GM18508 (cell line): ENCODE results near the gene NLGN1.

ENCODE experiments used
- ATAC-seq: cut with Tn5 transposase; IDR thresholded peaks from one replicate; pipeline ENCODE4 v1.9.1; 2021; ENCODE audit warnings: moderate number of reproducible peaks; ENCODE audit not compliant: insufficient read depth, unreplicated experiment

Gene NLGN1

DNA sequence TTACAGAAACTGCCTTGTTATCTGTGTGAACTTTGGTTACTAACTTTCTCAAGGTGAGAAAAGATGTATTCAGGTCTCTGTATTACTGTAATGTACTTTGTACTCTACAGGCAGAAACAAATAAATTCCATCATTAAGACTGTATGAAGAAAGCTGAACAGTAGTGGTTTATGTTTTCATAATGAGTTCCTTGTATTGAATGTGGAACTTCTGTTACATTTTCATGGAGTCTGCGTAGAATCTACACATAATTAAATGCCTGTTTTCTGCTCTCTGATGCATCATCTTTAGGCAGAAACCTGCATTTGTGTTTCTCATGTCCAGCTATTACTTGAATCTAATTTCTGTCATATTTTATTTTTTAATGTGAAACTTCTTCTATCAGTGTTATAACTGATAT lies 302.8 kb downstream of the NLGN1 start:
- ATAC-seq: no peak

GRCh38 chr3:173702561-173702960 lies 305.0 kb downstream of the NLGN1 start:
- ATAC-seq: no peak

DNA sequence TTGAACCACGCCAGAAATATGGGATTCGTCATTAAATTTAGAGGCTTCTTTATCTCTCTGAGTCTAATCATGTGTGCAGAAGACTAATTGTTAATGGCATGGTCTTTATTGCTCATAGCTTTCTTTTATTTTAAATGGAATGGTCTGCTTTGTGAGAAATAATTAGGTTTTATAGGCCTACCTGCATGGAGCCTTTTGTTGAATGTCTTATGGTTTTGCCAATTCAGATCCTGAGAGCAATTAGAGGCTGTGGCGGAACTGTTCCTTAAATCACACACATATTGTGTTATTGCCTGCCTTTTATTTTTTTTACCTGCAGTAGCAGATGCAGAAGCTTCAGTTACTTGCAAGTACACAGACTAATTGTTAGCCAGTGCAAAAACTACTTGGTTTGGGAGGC lies 306.2 kb downstream of the NLGN1 start:
- ATAC-seq: no peak

DNA sequence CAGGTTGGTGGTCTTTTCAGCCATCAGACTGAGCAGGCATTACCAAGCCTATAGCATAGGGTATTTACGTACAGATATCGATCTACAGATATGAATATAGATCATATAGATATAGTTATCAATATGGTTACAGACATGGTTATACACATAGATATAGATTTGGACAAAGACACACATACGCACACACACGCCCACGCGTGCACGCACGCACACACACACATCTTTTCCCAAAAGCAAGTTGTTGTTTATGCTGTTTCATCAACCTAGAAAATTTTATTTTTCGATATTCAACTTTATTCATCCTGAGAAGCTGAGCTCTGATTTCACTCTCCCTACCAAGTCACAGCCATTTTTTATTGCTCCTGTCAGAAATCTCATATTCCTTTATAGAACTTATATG lies 309.1 kb downstream of the NLGN1 start:
- no peak for ATAC-seq

DNA sequence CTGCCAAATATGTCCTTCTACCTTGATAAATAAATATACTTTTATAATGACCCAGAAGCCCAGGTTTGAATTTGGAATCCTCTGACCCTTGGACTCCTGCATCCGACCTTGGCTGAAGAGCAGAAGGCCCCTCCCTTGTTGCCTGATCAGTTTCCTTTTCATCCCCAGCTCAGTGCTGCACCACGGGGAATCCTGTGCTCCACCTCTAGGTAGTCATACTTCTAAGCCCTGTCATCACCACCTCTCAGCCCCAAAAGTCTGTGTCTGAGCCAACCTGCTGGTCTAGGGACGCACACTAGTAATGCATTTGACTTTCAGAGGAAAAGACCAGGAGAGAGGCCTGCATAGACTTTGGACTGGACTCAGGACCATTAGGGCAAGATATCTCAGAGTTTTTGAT lies 310.6 kb downstream of the NLGN1 start:
- no peak for ATAC-seq

DNA sequence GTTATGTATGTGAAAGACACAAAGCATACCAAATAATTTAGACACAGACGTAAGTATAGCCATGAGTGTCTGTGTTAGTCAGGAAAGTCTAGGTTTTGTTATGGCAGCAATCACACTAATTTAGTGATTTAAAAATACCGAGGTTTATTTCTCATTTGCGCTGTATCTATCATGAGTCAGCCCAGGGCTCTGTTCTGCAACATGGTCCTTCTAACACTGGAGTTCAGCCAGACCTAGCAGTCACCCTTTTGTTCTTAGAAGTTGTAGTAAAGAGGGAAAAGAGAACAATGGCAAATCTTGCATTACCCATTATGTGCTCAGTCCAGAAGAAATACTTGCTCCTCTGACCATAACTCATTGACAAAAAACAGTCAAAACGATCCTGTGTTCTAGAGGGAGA lies 311.5 kb downstream of the NLGN1 start:
- ATAC-seq: no peak

GRCh38 chr3:173711619-173712018 lies 314.1 kb downstream of the NLGN1 start:
- ATAC-seq: no peak

DNA sequence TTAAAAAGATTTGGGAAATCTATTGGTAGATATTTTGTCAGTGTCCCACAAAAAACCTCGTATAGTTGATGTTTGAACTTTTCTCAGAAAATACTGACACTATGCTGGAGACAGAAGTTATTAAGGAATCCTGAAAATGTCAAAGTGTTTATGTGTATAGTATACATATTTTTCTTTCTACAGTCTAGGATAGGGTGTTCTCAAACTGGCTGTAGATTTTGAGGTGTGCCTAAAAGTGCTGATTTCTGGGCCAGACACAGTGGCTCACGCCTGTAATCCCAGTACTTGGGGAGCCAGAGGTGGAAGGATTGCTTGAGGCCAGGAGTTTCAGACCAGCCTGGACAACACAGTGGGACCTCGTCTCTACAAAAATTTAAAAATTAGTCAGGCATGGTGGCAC lies 322.0 kb downstream of the NLGN1 start:
- no peak for ATAC-seq

DNA sequence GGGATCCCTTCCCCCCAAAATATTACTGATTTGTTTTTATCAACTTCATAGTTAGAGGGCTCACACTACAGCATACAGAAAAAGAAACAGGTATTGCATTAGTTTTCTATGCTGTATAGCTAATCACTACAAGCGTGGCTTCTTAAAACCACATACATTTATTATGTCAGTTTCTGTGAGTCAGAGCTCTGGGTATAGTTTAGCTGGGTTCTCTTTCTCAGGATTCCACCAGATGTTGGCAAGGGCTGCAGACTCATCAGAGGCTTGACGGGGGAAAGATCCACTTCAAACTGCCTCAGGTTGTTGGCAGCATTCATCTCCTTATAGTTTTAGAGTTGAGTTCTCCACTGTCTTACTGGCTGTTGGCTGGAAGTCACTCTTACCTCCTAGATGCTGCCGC lies 328.0 kb downstream of the NLGN1 start:
- no peak for ATAC-seq

- ATAC-seq: no peak
Measured at GRCh38 chr3:173730391-173730790, 332.8 kb downstream of the NLGN1 start.

GRCh38 chr3:173732237-173732636 lies 334.7 kb downstream of the NLGN1 start:
- no peak for ATAC-seq

- no peak for ATAC-seq
Measured at GRCh38 chr3:173733029-173733652, 335.6 kb downstream of the NLGN1 start.

- ATAC-seq: no peak
Measured at GRCh38 chr3:173734473-173734872, 336.9 kb downstream of the NLGN1 start.

DNA sequence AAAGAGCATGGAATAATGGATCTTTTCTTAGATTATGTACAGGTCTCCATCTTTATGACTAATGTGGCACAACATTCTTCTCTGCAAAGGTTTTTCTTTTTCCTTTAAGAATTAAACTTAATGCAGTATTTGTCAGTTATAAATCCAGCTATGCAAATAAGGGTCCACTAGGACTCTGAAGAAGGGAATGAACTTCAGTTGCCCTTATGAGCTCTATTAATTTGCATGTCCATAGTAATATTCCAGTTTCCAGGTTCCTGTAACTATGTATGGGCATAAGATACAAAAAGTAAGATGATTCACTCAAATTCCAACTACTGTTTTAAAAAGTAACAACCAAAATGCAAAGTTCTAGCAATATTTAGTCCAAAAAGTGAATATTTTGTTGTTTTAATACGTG lies 337.4 kb downstream of the NLGN1 start:
- no peak for ATAC-seq

DNA sequence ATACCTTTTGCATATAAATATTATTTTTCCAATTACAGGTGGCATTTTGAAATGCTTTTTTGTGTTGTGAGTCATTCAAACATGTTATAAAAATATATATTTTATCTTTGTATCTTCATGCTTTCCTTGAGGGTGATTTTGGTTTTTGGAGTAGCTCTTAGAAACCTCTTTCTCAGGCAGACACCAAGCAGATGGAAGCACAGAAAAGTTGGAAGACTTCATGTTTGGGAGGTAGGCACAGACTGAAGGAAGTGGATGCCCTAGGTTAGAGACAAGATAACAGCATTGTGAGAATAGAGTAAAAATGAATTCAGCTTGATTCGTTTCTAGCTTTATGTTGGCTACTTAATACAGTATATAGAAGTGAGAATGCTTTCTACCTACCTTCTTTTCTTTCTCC lies 338.3 kb downstream of the NLGN1 start:
- ATAC-seq: no peak

DNA sequence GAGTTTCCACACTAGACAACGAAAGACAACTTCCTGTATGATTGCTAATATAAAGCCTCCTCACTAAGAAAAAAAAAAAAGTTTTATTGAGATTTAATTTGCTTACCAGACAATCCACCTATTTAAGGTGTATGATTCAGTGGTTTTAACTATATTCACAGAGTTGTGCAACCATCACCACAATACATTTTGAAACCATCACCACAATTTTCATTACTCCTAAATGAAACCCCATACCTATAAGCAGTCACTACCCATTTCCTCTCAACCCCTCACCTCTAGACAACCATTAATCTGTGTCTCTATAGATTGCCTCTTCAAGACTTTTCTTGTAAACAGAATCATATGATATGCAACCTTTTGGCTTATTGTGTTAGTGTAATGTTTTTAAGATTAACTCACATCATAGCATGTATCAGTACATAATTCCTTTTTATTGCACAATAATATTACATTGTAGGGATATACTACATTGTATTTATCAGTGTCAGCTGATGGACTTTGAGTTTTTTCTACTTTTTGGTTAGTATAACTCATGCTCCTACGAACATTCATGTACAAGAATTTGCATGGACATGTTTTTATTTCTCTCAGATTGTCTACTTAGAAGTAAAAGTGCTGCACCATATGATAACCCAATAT lies 339.7 kb downstream of the NLGN1 start:
- ATAC-seq: no peak

GRCh38 chr3:173739726-173740125 lies 342.2 kb downstream of the NLGN1 start:
- ATAC-seq: no peak

DNA sequence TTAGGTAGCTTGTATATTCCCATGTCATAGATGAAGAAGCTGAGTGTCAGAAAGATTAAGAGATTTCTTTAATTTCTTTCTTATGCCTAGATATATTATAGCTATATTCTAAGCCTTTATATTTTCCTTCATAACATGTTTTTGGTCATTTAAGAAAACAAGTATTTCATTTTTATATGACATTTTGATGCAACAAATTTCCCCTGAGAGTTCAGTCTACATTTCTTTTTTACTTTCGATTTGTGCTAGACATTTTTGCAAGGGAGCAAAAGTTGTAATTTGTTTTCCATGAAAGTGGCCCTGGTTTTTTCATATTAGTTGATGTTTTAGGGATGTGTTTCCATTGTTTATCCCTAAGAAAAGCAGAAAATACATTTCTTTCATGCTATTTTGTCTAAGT lies 344.9 kb downstream of the NLGN1 start:
- ATAC-seq: no peak

DNA sequence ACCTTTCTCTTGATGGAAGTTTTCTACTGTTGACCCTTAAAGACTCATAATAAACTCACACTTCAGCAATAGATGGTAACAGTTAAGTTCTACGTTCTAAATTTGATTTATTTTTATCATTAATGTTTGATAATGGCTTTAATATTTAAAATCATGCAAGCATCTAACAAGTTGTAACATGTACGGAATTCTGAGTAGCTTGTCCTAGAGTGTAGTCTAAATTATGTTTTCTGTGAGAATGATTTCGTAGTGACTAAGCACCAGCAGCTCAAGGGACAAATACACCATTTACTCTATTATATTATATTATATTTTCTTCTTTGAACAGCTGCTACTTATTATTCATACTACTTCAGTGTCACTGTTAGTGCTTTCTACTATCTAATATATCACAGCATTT lies 345.6 kb downstream of the NLGN1 start:
- no peak for ATAC-seq

DNA sequence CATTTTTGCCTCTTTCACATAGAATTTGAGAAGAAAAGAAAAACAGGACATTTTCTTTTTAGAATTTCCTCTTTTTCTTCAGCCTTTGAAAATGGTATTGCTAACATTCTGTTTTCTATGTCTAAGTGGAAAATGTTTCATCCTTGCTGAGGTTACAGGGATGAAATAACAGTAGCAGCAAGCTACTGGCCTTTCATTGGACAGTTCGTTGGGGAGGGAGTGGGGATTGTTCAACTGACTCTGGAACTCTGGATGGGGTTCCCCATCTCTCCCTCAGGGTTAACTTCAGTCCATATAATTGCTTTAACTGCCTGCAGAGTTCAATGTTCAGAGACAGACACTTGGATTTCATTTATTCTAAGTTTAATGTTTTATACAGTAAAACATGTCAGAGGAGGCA lies 346.0 kb downstream of the NLGN1 start:
- no peak for ATAC-seq

DNA sequence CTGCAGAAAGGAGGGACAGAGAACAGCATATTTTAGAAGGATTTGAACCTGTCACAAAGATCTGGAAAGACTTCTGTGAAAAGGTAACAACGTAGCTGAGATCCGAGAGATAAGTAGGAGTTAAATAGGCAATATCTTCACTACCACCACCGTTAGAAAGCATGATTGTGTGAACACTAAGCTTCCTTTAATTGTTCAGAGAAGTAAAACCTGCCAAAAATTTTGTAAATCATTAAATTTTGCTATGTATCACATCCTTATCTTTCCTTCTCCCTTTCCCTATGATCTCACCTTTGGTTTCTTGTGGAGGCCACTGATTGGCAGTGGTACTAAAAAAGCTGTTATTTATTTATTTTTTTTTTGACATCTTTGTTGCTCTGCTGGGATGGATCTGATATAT lies 346.9 kb downstream of the NLGN1 start:
- ATAC-seq: no peak

DNA sequence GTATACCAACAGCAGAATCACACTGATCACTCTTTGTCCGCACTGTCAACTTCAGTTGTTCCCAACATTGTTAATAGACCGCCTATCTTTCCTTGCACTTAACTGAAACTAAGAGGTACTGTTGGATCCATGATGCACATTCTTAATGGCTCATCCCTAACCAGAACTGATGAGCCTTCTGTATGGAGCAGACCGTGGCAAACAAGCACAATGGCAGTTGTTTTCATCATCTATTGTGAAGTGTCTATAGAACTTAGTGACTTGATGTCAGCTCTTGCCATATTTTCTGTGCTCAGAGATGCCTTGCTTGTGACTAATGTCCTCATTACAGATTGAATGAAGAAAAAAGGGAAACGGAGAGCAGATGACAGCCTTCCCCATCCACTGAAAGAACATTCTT lies 347.4 kb downstream of the NLGN1 start:
- no peak for ATAC-seq
